Muscle of leg (tissue), 11 donors: Measurements from ENCODE around the gene UQCRQ. TPM values are rescaled to one million over a fixed set of nuclear protein-coding genes. Genes with fewer than 3 reads are reported as not detected.

ENCODE experiments used
- DNase-seq: peaks from one replicate; pipeline ENCODE4 v3.0.0; 2013
- H3K27ac ChIP-seq: one replicate; pipeline ENCODE4 v1.5.1; 2013; ENCODE audit warnings: mild to moderate bottlenecking, low read length, control low read depth
- H3K27me3 ChIP-seq: one replicate; pipeline ENCODE4 v1.6.1; 2013; ENCODE audit warnings: low read length; ENCODE audit not compliant: control insufficient read depth, insufficient read depth
- H3K36me3 ChIP-seq: one replicate; pipeline ENCODE4 v1.6.1; 2013; ENCODE audit warnings: low read length; ENCODE audit not compliant: control insufficient read depth, insufficient read depth
- H3K4me1 ChIP-seq: one replicate; pipeline ENCODE4 v1.6.1; 2013; ENCODE audit warnings: low read length; ENCODE audit not compliant: control insufficient read depth, insufficient read depth
- H3K4me3 ChIP-seq: one replicate; pipeline ENCODE4 v1.5.1; 2013; ENCODE audit warnings: low read length, control low read depth
- H3K9me3 ChIP-seq: replicated peaks from 2 replicates; pipeline ENCODE4 v1.6.1; 2013; ENCODE audit warnings: low read depth, low read length; ENCODE audit not compliant: control insufficient read depth
- WGBS: methylation state at CpG from one replicate; pipeline ENCODE4 v1.1.5; 2013; ENCODE audit warnings: missing lambda C conversion rate; ENCODE audit not compliant: insufficient coverage; 5-methylcytosine and 5-hydroxymethylcytosine counted together
- polyA plus RNA-seq, 8 donors: library from polyadenylated mRNA; unstranded; fragments of 120-200 nt; gene quantifications; one replicate each; pipeline versions ENCODE4 v1.2.1 to v1.2.3, GENCODE V29; 2013; ENCODE audit warnings: inconsistent platforms in 1 of 8, low replicate concordance in 1 of 8; ENCODE audit not compliant: insufficient read length in 8 of 8, insufficient read depth in 1 of 8
- total RNA-seq: library from RNA; stranded (reverse); fragments of 120-200 nt; gene quantifications from one replicate; pipeline ENCODE4 v1.2.4, GENCODE V29; 2013

The UQCRQ gene
- total and polyA plus RNA-seq, 9 donors = 154 to 447 (median 195) TPM

DNA sequence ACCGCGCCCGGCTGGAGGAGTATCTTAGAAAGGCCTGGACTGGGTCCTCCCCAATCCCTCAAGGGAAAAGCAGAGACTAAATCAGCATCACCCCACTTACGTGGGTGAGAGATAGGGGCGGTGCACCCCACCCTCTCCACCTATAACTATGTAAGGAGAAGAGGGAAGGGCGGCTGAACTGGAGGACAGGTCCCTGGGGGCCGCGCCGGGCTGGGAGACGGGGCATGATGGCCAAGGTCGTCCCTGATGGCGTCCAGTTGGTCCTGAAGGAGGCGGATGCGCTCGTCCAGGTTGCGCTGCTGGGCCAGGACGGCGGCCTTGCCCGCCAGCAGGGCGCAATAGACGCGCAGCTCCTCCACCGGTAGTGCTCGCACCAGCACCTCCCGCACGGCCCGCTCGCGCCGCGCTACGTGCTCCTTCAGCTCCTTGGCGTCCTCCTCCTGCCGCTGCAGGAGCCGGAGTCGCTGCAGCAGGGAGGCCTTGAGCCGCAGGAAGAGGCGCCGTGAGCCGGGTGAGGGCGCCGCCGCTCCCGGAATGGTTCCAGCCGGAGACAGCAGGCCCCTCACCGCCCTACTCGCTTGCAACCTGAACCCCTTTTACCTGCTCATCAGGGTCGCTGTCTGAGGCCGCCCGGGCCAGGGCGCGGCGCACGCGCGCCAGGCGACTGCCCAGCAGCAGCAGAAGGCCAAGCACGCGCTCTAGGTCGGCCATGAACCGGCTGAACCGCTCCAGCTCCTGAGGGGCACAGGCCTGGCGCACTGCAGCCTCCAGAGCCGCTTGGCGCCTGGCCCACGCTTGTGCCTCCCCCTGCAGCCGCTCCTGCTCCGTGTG, 43.6 kb upstream of the UQCRQ start:
- peak; percentile 64 for DNase-seq
- Histone ChIP-seq H3K4me3 (peak overlapping the region; percentile 22), H3K27ac (no peak overlapping the region), H3K36me3 (no peaks in the 10 kb centered on the region), H3K27me3 (peaks cover 72% of the 10 kb centered on the region), H3K4me1 (peaks cover 32% of the 10 kb centered on the region), H3K9me3 (no peaks in the 10 kb centered on the region)
- 7% methylated on average over 63 of the region's 68 CpGs for WGBS

DNA sequence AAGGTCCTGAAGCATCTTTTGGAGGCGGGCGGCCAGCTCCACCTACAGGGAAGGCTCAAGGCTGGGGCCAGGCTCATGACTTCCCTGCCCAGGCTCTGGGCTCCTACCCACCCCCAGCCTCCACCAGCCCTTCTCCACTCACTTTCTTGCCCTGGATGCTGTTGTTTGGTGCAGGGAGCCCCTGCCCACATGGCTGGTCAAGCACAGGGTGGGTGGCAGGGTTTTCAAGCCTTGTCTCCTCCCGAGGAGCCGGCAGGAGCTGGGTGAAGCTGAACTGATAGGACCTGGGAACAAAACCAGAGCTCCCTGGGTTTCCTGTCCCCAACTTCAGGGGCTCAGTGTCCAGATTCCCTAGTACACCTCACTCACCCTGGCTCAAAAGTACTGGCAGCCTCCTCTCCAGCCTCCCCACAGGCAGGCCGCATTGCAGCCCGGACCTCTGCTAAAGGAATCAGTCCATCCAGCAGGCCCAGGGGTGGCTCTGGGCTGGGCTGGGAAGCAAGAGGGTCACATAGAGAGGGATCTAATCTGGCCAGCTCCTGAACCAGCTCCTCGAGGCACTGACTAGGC, 42.9 kb upstream of the UQCRQ start:
- Histone ChIP-seq H3K4me3 (no peak overlapping the region), H3K4me1 (peaks cover 32% of the 10 kb centered on the region), H3K27ac (no peak overlapping the region), H3K9me3 (no peaks in the 10 kb centered on the region), H3K27me3 (peaks cover 73% of the 10 kb centered on the region), H3K36me3 (no peaks in the 10 kb centered on the region)
- 60% methylated on average over 5 of the region's 7 CpGs for WGBS
- no peak for DNase-seq

GRCh38 chr5:132824426-132824825, 42.0 kb upstream of the UQCRQ start:
- 87% methylated on average over 3 of the region's 3 CpGs for WGBS
- Histone ChIP-seq H3K4me3 (no peak overlapping the region), H3K27ac (no peak overlapping the region), H3K27me3 (peaks cover 73% of the 10 kb centered on the region), H3K36me3 (no peaks in the 10 kb centered on the region), H3K9me3 (no peaks in the 10 kb centered on the region), H3K4me1 (peaks cover 35% of the 10 kb centered on the region)
- no peak for DNase-seq

DNA sequence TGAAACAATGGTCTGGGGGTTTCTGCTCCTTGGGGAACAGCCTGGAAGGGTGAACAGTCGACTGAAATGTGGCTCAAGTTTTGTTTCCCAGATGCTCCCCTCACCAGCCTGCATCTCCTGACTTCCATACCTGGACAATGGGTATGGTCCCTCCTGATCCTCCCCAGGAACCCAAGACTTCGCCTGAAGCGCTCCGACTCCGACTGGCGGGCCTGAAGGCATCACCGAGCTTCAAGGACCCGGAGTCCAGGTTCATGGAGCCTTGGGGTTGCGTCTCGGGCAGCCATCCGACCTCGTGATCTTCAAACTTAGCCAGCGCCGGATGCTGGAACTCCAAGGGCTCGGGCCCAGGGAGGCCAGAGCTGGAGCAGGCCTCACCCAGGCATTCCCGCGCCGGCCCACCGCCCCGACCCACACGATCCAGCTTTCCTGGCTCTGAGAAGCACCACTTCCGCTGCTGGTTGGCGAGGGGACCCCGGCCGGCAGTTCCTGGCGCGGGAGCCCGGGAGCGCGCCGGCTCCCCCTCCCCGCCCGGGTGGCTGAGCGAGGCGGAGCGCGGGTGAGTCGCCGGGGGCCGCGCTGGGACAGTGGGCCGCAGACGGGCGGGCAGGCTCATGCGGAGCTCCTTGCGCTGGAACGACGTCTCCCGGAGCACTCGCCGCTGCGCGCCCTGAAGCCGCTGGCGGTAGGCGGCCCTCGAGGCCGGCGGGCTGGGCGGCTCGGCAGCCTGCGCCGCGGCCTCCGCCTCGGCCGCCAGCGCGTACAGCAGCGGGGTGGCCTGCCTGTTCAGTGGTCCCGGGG, 41.2 kb upstream of the UQCRQ start:
- no peak for DNase-seq
- 26% methylated on average over 67 of the region's 71 CpGs for WGBS
- no peak overlapping the region for H3K4me3 ChIP-seq
- H3K36me3 ChIP-seq = no peaks in the 10 kb centered on the region
- H3K4me1 ChIP-seq = peaks cover 34% of the 10 kb centered on the region
- H3K9me3 ChIP-seq = no peaks in the 10 kb centered on the region
- no peak overlapping the region for H3K27ac ChIP-seq
- peaks cover 71% of the 10 kb centered on the region for H3K27me3 ChIP-seq

DNA sequence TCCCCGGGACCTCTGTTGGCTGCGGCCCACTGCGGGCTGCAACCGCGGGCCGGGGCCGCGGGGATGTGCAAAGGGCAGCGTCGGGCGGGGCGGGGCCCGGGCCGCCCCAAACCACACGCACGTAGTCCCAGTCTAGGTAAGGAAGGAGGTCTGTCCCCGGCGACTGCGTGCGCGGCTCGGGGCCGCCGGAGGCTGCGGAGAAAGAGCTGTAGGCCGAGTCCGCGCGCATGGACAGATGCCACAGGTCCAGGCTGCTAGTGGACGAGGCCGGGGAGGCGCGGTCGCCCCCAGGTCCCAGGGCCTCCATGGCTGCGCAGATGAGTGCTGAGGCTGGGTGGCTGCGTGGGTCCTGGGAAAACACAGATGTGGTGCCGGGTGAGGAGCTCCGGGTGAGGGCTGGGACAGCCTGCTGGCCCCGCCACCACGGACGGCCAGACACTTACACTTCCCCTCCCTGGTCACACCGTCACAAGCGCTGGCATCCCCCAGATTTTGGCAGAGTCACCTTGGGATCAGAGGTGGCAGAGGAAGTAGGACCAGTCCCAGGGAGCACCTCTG, 40.5 kb upstream of the UQCRQ start:
- Histone ChIP-seq H3K27me3 (peaks cover 69% of the 10 kb centered on the region), H3K4me3 (no peak overlapping the region), H3K36me3 (no peaks in the 10 kb centered on the region), H3K27ac (no peak overlapping the region), H3K9me3 (no peaks in the 10 kb centered on the region), H3K4me1 (peaks cover 36% of the 10 kb centered on the region)
- DNase-seq = no peak
- 23% methylated on average over 37 of the region's 43 CpGs for WGBS

DNA sequence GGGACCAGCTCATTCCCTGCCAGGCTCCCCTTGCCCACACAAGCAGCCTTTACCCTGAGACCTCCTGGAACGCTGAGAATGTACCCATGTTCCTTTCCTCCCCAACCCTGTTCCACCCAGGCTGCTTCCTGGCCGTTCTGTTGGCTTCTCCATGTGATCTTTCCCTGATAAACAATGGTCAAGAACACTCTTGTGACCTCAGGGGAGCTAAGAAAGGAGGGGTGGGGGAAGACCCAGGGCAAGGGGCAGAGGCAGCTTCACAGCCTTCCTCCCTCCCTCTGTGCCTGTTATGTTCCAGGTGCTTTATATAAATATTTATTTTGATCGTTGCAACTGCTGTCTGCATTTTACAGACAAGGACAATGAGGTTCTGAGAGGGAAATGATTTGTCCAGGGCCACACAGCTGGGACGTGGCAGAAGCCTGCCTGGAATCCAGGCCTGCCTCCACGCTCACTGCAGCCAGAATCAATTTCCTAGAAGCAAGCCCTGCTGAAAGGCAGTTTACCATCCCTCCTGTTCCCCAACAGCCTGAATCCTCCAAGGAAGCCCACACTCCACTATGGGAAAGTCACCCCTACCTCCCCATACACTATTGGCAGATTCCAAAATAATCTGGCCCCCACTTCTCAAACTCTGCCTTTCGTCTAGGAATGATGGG, 39.9 kb upstream of the UQCRQ start:
- H3K4me3 ChIP-seq = no peak overlapping the region
- H3K27me3 ChIP-seq = peaks cover 72% of the 10 kb centered on the region
- H3K36me3 ChIP-seq = no peaks in the 10 kb centered on the region
- no peak overlapping the region for H3K27ac ChIP-seq
- H3K9me3 ChIP-seq = no peaks in the 10 kb centered on the region
- DNase-seq = no peak
- WGBS = 80% methylated on average over 4 of the region's 6 CpGs
- H3K4me1 ChIP-seq = peaks cover 38% of the 10 kb centered on the region

DNA sequence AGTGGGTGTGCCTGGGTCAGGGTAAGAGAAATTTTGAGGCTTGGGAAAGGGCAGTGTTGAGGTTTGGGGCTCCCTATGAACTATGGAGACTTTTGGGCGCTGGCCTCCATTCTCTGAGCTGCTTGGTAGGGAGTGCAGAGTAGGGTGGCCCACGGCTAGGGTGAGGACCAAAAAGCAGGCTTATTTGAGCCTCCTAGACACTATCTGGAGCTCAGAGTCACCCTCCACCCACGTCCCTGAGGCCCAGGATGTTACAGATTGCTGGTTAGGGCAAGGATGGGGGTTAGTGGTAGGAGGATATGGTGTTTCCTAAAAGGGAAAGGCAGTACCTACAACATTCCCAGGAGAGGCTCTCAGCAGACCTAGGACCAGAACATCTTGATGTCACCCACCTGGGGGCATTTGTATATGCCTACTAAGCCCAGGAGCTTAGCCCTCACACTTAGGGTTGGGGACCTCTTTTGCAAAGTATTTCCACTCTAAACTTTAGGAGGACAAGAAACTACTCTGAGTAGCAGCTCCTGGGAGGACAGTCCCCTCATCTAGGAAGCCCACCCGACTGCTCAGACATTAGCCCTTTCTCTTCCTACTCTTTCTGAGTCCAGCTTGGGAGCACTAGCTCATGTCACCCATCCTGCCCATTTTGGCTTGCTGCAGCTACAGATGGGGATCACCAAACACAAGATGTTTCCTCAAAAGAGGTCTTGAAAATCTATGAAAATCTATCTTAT, 38.3 kb upstream of the UQCRQ start:
- Histone ChIP-seq H3K36me3 (no peaks in the 10 kb centered on the region), H3K9me3 (no peaks in the 10 kb centered on the region), H3K4me1 (peaks cover 31% of the 10 kb centered on the region), H3K27me3 (peaks cover 67% of the 10 kb centered on the region), H3K27ac (no peak overlapping the region), H3K4me3 (no peak overlapping the region)
- WGBS = 100% methylated on average over 1 of the region's 4 CpGs
- no peak for DNase-seq

- H3K27ac ChIP-seq = no peak overlapping the region
These were observed 37.5 kb upstream of the UQCRQ start for GRCh38 chr5:132828846-132829494.

More at GRCh38 chr5:132828846-132829494, 37.5 kb upstream of the UQCRQ start:
- no peak for DNase-seq
- WGBS = 84% methylated on average over 3 of the region's 4 CpGs
- Histone ChIP-seq H3K27me3 (peaks cover 63% of the 10 kb centered on the region), H3K36me3 (no peaks in the 10 kb centered on the region), H3K4me1 (peaks cover 25% of the 10 kb centered on the region), H3K4me3 (no peak overlapping the region), H3K9me3 (no peaks in the 10 kb centered on the region)
